Adrenal gland (tissue), 5 donors: ENCODE results near the gene KRCC1.

Source experiments
- CTCF ChIP-seq, 6 experiments: fragments of 450-650 bp in 4 of 6; fragments of 200-600 bp in 2 of 6; sonication (generic) in 1 of 6; IDR thresholded peaks; 1 replicate in 5 of 6; 2 replicates in 1 of 6; pipeline versions ENCODE4 v1.5.1 to v1.8.0; 2016 to 2021; ENCODE audit warnings: antibody characterized with exemption in 6 of 6, mild to moderate bottlenecking in 2 of 6, moderate library complexity in 1 of 6
- POLR2A ChIP-seq, 2 donors: fragments of 450-650 bp; IDR thresholded peaks; one replicate each; pipeline ENCODE4 v1.6.1; 2017; ENCODE audit warnings: antibody characterized with exemption in 2 of 2, mild to moderate bottlenecking in 2 of 2, moderate library complexity in 1 of 2
- donor health status: DM: no; HTN: no; CAD: no.

DNA sequence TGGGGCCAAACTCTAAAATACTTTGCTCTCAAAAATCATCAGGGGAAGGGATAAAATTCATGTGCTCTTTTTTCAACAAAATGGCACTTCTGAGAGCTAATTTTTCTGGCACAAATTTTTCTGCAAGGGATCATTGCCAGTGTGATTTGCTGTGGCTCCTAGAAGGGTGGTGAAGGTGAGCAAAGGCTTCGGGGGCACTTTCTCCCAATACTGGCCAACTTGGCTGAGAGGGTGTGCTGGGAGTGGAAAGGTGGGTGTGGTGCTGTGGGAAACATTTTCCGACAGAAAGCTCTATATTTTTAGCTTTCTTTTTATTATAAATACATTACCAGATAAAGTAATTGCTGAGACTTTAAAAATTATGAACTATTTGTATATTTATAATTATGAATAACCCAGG, 12.5 kb upstream of the KRCC1 start:
- TF ChIP-seq POLR2A (IDR thresholded peaks at IDR 0.05) (no peak), CTCF (IDR thresholded peaks at IDR 0.05) (no peak)
